T-helper 2 cell treated with Interferon-gamma antibody and Interleukin-4, amounts not matched to agents 5 μg/mL and 100 μg/mL, for 36 hours (primary cell): Measurements from ENCODE around the gene SF3B3.
"Not testable (repeated sequence)": the region's sequence is repeated elsewhere in the genome, so short reads cannot be mapped to it uniquely, and the experiment has no call there.

Experiments
- DNase-seq: peaks from one replicate; pipeline ENCODE4 v3.0.0; 2021; ENCODE audit warnings: low spot score
- H3K27ac Mint-ChIP-seq: one replicate; pipeline ENCODE4 v1.8.0; 2021; ENCODE audit warnings: mild to moderate bottlenecking, mixed read lengths
- H3K27me3 Mint-ChIP-seq: one replicate; pipeline ENCODE4 v1.8.0; 2021; ENCODE audit warnings: low read depth, mixed read lengths
- H3K36me3 Mint-ChIP-seq: one replicate; pipeline ENCODE4 v1.8.0; 2021; ENCODE audit warnings: low read depth, mixed read lengths
- H3K4me1 Mint-ChIP-seq: one replicate; pipeline ENCODE4 v1.8.0; 2021; ENCODE audit warnings: low read depth, mixed read lengths
- H3K4me3 Mint-ChIP-seq: one replicate; pipeline ENCODE4 v1.8.0; 2022; ENCODE audit warnings: mild to moderate bottlenecking, moderate library complexity, mixed read lengths
- H3K9me3 Mint-ChIP-seq: one replicate; pipeline ENCODE4 v1.8.0; 2021; ENCODE audit warnings: mixed read lengths

The SF3B3 gene

DNA sequence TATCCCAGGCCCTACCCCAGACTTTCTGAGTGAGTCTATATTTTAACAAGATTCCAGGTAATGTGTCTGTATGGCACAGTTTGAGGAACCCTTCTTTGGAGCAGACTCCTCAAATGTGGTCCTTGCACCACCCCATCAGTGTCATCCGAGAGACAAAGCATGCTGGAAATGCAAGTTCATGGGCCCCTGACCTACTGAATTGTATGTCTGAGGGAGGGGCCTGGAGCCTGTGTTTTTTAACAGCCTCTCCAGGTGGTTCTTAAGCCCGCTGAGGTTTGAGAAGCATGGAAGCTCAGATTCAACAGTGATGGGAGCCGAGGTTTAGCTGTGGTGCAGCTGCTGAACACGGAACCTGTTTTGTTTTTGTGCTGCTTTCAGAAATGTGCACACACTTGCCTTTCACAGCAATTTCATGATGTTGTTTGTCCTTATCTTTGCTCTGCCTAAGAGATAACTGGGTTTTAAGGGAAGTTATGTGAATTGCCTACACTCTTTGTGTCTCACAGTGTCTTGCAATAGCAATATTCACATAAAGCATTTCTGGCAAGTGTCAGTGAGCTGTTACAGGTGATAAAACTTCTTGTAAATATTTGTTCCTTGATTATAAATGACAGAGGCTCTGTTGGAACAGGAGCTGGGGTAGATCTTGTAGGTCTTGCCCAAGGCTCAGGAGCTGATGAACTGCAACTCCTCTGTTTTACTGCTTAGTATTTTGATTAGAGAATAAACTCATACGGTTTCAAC lies 90.8 kb downstream of the SF3B3 start:
- H3K36me3 Mint-ChIP-seq = no peaks in the 10 kb centered on the region
- H3K4me3 Mint-ChIP-seq = no peak overlapping the region
- H3K27me3 Mint-ChIP-seq = peaks cover 4% of the 10 kb centered on the region
- DNase-seq = no peak
- no peaks in the 10 kb centered on the region for H3K9me3 Mint-ChIP-seq
- no peaks in the 10 kb centered on the region for H3K4me1 Mint-ChIP-seq
- H3K27ac Mint-ChIP-seq = no peak overlapping the region

DNA sequence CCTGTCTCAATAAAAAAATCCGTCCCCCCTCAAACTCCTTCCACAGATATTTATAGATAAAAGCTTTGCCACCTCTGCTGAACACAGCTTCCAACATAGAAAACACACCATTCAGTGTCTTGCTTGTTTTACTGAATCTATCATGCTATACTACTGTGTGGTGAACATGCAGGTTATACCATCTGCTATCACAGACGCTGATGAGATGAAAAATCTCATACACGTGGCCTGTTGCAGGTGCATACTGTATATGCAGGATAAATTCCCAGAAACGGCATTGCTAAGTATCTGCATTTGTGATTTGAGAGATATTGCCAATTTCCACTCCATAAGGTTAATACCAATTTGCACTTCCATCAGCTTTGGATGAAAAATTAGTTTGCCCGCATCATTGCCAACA lies 92.3 kb downstream of the SF3B3 start:
- no peak overlapping the region for H3K4me3 Mint-ChIP-seq
- no peak overlapping the region for H3K27ac Mint-ChIP-seq
- H3K36me3 Mint-ChIP-seq = no peaks in the 10 kb centered on the region
- no peaks in the 10 kb centered on the region for H3K9me3 Mint-ChIP-seq
- H3K27me3 Mint-ChIP-seq = peaks cover 6% of the 10 kb centered on the region
- no peak for DNase-seq
- H3K4me1 Mint-ChIP-seq = no peaks in the 10 kb centered on the region

DNA sequence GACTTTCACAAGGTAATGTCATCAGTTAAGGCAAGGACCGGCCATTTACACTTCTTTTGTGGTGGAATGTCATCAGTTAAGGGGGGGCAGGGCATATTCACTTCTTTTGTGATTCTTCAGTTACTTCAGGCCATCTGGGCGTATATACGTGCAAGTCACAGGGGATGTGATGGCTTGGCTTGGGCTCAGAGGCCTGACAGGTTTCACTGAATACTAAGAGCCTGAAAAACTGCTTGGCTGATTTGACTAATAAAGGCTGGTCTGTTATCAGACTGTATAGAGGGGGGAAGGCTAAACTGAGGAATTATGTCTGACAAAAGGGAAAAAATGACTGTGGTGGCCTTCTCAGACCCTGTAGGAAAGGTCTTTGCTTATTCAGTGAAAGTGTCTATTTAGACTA lies 98.2 kb downstream of the SF3B3 start:
- not testable (repeated sequence) for H3K4me3 Mint-ChIP-seq, DNase-seq, H3K4me1 Mint-ChIP-seq, H3K9me3 Mint-ChIP-seq, H3K36me3 Mint-ChIP-seq, H3K27ac Mint-ChIP-seq
- H3K27me3 Mint-ChIP-seq = peaks cover 13% of the 10 kb centered on the region
